Measurements from ENCODE around the gene RSRC1.

DNA sequence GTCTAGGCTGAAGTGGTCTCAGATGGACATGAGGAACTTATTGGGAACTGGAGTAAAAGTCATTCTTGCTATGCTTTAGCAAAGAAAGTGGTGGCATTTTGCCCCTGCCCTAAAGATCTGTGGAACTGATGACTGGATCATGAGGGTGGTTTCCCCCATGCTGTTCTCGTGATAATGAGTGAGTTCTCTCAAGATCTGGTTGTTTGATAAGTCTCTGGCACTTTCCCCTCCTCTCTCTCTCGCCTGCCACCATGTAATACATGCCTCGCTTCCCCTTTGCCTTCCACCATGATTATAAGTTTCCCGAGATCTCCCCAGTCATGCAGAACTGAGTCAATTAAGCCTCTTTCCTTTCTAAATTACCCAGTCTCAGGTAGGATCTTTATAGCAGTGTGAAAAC is 449.6 kb downstream of the RSRC1 start:
- TF ChIP-seq, protein P1, sequence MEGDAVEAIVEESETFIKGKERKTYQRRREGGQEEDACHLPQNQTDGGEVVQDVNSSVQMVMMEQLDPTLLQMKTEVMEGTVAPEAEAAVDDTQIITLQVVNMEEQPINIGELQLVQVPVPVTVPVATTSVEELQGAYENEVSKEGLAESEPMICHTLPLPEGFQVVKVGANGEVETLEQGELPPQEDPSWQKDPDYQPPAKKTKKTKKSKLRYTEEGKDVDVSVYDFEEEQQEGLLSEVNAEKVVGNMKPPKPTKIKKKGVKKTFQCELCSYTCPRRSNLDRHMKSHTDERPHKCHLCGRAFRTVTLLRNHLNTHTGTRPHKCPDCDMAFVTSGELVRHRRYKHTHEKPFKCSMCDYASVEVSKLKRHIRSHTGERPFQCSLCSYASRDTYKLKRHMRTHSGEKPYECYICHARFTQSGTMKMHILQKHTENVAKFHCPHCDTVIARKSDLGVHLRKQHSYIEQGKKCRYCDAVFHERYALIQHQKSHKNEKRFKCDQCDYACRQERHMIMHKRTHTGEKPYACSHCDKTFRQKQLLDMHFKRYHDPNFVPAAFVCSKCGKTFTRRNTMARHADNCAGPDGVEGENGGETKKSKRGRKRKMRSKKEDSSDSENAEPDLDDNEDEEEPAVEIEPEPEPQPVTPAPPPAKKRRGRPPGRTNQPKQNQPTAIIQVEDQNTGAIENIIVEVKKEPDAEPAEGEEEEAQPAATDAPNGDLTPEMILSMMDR (optimal IDR thresholded peaks at IDR 0.05 in 1 of 3, IDR thresholded peaks at IDR 0.05 in 1 of 3, conservative IDR thresholded peaks at IDR 0.05 in 1 of 3; ENCODE audit: extremely low read depth in 1 of 3, insufficient read depth in 2 of 3, low read length in 3 of 3) = no peak
- no peak for TF ChIP-seq EZH2 (IDR thresholded peaks at IDR 0.05; ENCODE audit: low read length)

Measured in keratinocyte (primary cell).